ENCODE measurements around the gene DNAAF3.
"Not testable (repeated sequence)": the region's sequence is repeated elsewhere in the genome, so short reads cannot be mapped to it uniquely, and the experiment has no call there.

Gene DNAAF3

GRCh38 chr19:55175117-55175867 lies 8.9 kb upstream of the DNAAF3 start:
- DNase-seq (ENCODE audit: low read depth) = no peak

- DNase-seq (ENCODE audit: low read depth) = no peak
These were observed 8.2 kb upstream of the DNAAF3 start for GRCh38 chr19:55174425-55175116.

GRCh38 chr19:55173714-55174409 lies 7.4 kb upstream of the DNAAF3 start:
- DNase-seq (ENCODE audit: low read depth) = peak; percentile 73

GRCh38 chr19:55173186-55173713 lies 6.8 kb upstream of the DNAAF3 start:
- no peak for DNase-seq (ENCODE audit: low read depth)

- peak; percentile 68 for DNase-seq (ENCODE audit: low read depth)
These were observed 6.3 kb upstream of the DNAAF3 start for GRCh38 chr19:55172741-55173140.

GRCh38 chr19:55172318-55172717 lies 5.9 kb upstream of the DNAAF3 start:
- DNase-seq (ENCODE audit: low read depth) = not testable (repeated sequence)

GRCh38 chr19:55171440-55171839 lies 5.0 kb upstream of the DNAAF3 start:
- DNase-seq (ENCODE audit: low read depth) = no peak

- DNase-seq (ENCODE audit: low read depth) = no peak
These were observed 2.7 kb upstream of the DNAAF3 start for GRCh38 chr19:55169136-55169535.

- DNase-seq (ENCODE audit: low read depth) = no peak
These were observed 372 bp downstream of the DNAAF3 start for GRCh38 chr19:55165952-55166529.

GRCh38 chr19:55161571-55162322 lies 4.7 kb downstream of the DNAAF3 start:
- no peak for DNase-seq (ENCODE audit: low read depth)

- DNase-seq (ENCODE audit: low read depth) = no peak
These were observed 5.4 kb downstream of the DNAAF3 start for GRCh38 chr19:55160986-55161365.

- DNase-seq (ENCODE audit: low read depth) = no peak
These were observed 6.1 kb downstream of the DNAAF3 start for GRCh38 chr19:55160128-55160985.

GRCh38 chr19:55158848-55159749 lies 7.3 kb downstream of the DNAAF3 start:
- DNase-seq (ENCODE audit: low read depth) = no peak

GRCh38 chr19:55158423-55158822 lies 8.0 kb downstream of the DNAAF3 start:
- no peak for DNase-seq (ENCODE audit: low read depth)

GRCh38 chr19:55157064-55157908 lies 9.1 kb downstream of the DNAAF3 start, which contains the start of gene TNNI3:
TNNI3 (minus strand) TSS chr19:55157732; CDS start chr19:55157589, 143 bp downstream.
- DNase-seq (ENCODE audit: low read depth) = no peak

GRCh38 chr19:55156202-55157063 lies 10.0 kb downstream of the DNAAF3 start:
- DNase-seq (ENCODE audit: low read depth) = no peak

GRCh38 chr19:55155784-55156183 lies 10.6 kb downstream of the DNAAF3 start:
- not testable (repeated sequence) for DNase-seq (ENCODE audit: low read depth)
